HG03103 (cell line): ENCODE results near the gene ARHGAP31.
A peak's percentile ranks its signal among the peaks of the same experiment; 100 is the strongest.
"Not testable (repeated sequence)": the region's sequence is repeated elsewhere in the genome, so short reads cannot be mapped to it uniquely, and the experiment has no call there.

Experiments
- ATAC-seq: cut with Tn5 transposase; IDR thresholded peaks from one replicate; pipeline ENCODE4 v1.9.1; 2021; ENCODE audit warnings: low read depth; ENCODE audit not compliant: unreplicated experiment

ARHGAP31 gene

DNA sequence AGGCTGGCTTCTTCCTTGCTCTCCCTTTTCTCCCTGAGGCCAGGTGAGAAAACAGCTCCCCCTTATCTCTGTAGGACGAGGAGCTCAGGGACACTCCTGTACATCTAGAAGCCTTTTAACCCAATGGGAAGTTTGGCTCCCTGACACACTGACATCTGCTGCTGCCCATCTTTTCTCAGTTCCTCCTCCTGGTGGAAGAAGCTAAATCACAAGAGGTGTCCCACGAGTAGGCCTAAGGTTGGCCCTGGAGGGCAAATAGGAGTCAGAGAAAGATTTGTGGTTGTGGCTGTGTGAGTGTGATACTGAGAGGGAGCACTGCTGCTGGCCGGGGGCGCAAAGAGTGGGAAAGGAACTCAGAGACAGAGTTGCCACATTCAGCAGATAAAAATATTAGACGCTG lies 49.5 kb downstream of the ARHGAP31 start:
- peak; percentile 75 for ATAC-seq

DNA sequence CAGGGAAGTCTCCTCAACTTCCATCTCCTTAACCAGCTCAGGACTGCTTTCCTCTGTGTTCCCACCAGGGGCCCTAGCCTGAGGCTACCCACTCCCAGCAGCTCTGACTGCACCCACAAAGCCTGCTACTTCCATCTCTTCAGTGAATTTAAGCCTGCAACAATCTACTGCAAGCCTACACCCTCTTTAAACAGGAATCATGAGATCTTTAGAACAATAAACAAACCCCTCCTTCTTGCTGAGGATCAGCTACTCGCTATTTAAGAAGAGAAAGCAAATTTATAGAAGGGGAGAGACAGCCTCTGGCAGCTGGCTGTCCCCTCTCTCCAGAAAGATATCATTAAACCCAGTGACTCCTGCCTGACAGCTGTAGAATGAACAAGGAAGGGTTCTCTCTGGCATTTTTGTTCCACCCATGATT lies 51.9 kb downstream of the ARHGAP31 start:
- ATAC-seq: no peak

DNA sequence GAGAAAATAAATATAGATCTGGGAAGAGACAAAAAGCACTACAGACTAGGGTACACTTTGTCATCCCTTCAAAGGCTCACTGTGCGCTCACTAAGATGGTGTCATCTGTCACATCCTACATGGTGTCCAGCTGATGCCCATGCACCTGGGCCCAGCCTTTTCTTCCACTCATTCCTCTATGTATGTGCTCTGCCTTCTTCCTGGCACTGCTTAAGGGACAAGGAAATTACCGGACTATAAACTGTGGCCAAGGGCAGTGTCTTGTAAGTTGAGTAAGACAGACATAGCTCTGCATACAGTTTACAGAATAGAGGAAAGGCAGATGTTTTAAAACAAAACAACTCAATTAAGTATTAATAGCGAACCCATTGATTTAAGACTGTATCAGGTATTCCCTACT lies 52.9 kb downstream of the ARHGAP31 start:
- no peak for ATAC-seq

DNA sequence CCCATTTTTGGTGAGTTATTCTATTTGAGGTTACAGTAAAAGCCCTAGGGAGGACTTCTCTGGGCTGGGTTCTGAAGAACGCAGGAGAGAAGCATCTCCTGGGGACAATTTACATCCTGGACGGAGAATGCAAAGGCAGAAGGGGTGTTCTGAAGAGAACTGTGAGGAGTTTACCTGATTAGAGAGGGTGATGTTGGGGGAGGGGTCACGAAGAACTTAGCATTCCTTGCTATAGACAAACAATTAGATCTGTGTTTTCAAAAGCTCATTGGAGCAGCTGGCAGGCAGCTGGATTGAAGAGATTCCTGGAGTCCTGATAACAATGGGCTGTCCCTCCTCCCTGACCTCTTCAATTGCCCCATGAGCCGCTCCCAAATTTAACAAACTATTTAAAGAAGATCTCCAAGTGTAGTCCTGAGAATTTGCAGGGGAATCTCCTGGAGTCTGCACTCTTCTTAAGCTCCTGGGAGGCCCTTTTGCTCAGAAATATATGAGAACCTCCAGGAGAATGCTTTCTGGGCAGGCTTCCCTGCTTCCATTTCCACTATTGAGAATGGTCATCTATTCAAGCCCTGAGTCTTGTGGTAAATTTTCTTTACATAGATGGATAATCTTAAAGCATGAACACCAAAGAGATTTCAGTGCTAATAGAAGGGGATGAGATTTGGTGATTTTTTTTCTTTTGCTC lies 55.3 kb downstream of the ARHGAP31 start:
- no peak for ATAC-seq

DNA sequence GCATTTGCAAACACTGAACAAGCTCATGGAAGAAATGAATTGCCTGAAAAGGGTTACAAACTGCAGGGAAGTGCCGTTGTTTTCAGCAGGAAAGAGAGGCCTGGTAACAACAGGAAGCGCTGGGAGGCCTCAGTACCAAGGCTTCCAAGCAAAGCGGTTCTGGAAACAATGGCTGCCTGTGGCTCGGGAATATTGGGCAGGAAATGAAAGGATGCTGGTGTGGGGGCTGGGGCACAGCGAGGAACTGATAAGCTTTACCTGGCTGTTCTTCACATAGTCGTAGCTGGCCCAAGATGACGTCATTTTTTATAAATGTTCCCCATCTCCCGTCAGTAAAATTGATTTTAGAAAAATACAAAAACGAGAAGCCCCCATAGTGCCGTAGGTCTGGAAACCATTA lies 55.9 kb downstream of the ARHGAP31 start:
- no peak for ATAC-seq

DNA sequence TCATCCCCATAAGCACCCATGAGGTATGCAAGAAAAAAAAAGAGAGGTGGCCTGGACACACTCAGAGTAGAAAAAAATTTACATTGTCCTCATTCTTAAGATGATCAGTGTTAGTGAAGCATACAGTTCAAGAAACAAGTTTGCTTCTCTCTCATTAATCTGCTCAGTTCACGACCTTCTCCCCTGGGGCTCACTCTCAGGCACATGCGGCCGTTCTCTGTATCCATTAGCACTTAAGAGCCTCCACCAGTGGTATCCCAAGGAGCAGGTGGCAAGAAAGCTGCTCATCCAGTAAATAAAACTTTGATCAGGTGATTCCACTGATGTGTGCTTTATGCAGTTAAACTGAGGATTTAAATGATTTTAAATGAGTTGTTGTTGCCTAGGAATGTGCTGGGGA lies 57.4 kb downstream of the ARHGAP31 start:
- no peak for ATAC-seq

DNA sequence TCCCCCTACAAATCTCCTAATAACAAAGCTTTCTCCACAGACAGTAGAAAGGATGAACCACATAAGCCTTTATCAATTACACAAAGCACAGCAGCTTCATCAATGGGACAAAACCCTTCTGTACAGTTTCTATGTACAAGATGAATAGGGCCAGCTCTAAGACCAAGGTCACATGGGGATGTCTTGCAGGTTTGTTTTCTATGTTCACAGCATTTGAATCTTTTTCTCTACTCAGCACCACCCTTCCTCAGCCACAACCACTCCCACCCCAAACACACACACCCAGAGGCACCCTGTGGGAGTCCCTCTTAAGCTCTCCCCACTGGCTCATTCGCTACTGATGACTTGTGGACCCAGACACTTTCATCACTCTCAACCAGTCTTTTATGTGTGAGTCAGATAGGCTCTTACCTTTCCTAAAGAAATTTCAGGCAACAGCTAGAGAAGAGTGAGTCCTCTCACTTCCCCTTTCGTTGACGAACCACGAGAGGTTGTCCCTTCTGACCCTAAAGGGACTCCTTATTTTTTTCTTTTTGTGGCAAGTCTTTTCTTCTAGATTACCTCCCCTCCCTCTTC lies 57.9 kb downstream of the ARHGAP31 start:
- ATAC-seq: peak; percentile 97

DNA sequence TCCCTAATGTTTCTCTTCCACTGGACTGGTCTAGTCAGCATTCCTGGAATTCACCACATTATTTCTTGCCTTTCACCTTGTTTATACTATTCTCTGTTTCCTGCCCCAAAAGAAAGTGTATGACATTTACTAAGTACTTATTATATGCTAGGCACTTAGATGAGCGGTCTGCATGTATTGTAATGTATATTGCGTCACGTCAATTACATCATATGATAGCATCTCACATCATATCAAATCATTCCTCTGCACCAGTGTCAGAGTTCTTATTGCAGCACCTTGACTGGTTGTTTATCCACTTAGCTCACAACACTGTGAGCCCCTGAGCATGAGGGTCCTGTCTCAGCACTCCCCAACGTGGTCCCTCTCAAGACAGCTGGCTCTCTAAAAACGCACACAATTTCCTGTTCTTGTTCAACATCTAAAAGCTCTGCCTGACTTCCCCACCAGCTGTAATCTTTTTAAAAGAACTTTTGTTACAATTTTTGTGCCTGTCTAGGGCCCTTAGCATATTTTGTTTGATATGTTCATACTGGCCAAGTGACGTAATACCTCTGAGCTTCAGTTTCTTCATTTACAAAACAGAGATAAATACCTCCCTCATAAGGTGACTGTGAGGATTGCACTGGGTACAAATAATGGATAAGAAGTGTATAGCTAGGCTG lies 58.8 kb downstream of the ARHGAP31 start:
- peak; percentile 30 for ATAC-seq

DNA sequence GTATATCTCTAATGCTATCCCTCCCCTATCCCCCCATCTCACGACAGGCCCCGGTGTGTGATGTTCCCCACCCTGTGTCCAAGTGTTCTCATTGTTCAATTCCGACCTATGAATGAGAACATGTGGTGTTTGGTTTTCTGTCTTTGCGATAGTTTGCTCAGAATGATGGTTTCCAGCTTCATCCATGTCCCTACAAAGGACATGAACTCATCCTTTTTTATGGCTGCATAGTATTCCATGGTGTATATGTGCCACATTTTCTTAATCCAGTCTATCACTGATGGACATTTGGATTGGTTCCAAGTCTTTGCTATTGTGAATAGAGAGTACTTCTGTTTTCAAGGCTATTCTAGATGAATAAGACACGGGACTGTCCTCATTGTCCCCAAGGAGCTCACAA lies 61.4 kb downstream of the ARHGAP31 start:
- ATAC-seq: not testable (repeated sequence)

DNA sequence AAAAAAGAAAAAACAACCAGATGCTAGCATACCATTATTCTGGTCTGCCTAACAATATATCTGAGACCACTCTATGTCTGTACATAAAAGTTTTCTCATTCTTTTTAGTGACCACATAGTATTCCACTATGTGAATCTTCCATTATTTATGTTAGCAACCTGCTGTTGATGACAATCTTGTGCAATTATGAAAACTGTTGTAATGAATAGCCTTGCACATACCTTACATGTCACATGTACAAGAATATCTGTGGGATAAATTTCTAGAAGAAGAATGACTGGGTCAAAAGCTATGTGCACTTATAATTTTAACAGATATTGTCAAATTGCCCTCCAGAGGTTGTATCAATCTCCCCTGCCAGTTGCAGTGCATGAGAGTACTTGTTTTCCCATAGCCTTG lies 62.5 kb downstream of the ARHGAP31 start:
- ATAC-seq: no peak

DNA sequence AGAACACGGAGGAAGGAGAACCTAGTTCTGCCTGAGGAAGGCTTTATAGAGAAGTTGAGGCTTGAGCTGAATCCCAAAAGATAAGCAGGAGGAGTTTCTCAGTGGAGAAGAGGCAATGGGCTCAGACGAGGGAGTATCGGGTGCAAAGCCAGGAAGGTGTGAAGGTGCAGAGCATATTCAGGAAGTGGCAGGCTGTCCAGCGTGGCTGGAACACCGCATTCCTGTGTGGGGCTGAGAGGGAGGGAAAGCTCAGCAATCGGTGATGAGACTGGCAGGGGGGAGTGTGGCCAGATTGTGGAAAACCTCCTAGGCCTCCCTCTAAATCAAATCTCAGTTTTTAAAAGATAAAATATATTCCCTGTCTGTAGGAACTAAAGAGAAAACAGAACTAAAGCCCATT lies 63.0 kb downstream of the ARHGAP31 start:
- ATAC-seq: no peak

DNA sequence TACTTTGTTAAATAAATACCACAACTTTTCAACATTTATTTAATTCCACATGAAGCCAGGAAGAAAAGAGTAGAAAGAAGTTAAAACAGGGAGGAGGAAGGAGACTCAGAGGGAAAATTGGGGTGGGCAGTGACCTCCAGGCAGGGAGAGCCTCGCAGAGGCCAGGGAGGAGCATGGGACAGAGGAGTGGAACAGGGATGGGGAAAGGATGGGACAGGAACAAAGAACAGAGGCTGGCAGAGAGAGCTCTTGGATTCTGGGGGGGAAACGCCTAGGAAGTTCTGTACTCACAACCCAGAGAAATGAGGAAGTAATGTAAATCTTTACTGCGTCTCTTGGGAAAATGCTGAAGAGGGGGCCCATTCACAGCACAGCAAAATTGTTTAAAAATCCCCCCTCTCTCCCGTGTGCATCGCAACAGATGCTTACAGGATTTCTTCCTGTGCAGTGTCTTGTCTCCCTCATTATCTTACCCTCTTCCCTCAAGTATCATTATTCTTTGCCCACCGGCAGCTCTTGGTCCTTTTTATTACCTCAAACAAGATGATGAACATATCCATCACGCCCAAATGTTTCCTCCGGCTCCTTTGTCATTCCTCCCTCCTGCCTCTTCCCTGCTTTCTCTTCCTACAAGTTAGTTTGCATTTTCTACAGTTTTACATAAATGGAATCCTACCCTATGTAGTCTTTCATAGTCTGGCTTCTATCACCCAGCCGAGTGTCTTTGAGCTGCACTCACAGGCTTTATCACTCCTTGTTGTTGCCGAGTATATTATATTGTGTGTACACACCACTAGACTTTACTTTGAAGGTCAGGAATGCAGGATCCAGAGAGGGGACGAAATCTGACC lies 65.5 kb downstream of the ARHGAP31 start:
- ATAC-seq: peak; percentile 60

DNA sequence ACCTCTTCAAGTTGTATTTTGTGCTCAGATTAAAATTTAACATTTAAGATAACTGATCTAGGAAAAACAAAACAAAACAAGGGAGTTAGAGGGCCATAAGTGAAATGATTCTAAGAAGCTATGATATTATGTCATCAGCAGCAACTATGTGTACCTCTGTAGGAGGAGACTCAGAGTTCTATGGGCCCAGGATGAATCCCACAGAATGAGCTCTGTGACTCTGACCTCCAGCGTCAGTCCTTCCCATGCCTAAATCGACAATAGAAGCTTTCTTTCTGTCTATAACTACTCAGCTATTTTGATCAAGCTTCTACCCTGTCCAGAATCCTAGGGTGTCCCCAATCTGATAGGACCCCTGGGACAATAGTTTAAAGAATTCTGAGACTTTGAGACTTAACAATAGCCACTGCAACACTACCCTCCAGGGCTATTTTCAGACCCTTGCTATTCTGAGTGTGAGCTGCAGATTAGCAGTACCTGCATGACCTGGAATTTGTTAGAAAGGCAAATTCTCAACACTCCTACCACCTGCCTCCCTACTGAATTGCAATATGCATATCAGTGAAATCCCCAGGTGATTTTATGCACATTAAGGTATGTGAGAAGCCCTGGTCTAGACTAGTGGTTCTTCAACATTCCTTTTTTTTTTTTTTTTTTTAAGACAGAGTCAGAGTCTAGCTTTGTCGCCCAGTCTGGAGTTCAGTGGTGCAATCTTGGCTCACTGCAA lies 66.7 kb downstream of the ARHGAP31 start:
- no peak for ATAC-seq

DNA sequence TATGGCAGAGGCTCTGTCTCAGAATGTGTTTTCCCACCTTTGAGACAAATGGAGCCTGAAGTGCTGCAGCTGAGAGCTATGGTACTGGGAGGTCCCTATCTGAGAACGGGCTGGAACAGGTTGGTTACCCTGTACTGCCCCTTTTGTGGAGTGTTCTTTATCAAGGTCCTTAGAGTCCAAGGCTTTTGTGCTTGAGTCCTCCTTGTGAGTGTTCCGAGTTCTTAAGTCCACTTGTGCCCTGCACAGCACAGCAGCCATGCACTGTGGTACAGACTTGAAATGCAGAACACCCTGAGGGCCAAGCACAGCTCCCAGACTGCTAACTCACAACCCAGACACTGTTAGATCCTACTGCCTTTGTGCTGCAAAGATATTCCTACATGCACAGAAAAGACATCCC lies 67.8 kb downstream of the ARHGAP31 start:
- ATAC-seq: no peak

DNA sequence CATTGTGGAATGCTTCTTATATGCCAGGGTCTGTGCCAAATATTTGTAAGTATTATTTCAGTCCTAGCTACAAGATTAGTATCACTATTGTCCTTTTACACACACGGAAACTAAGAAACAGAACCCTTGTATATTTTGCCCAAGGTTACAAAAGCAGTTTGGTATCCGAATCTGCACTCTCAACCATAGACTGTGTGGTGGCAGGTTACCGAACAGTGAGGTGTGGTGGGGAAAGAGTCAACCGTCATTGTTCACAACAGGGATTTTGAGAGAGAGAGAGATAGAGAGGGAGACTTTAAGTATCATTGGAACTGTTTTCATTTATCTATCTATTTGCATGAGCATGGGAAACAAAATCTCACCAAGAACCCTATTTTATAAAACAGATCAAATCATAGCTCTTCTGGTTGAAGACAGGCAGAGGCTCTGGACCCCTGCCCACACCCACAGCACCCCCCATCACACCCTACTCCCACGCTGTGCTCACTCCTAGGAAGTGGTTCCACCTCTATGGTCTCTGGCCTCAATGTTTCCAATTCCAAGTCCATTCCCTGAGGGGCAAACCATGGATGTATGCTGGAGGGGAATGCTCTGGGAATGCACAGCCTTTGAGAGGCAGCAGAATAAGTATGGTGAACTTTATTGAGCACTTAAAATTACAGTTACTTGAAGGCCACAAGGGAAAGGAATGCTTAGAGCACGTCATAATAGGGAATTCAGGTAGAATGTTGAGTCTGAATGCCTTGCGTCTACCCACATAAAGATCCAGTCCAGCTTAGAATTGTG lies 69.0 kb downstream of the ARHGAP31 start:
- ATAC-seq: no peak

DNA sequence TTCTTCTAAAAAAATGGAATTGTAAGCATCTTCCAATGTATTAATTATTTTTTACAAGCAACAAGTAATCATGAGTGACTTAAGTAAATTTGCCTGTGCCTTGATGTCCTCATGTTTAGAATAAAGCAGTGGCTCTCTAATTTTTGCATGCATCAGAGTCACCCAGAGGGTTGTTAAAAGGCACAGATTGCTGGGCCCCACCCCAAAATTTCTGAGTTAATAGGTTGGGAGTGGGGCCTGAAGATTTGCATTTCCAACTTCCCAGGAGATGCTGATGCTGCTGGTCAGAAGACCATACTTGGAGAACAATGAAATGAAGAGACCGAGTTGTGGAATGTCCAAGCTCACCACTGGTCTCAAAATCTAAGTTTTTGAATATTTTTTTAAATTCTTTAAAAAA lies 70.2 kb downstream of the ARHGAP31 start:
- ATAC-seq: no peak

DNA sequence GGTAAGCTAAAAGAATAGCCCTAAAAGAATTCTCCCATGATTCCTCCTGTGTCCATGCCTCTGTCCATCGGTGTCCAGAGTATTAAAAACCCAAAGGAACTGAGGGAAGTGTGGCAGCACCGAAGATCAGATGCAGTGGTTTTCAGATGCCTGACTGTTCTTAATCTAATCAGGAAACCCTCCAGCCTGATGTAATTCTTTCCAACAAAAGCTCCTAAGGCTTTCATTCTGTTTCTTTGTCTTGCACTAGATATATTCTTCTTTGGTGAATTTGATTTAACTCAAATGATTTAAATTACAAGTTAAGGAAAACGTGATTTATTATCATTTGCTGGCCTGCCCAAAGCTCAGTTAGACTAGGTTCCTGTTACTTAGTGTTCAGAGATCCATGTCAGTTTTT lies 71.2 kb downstream of the ARHGAP31 start:
- no peak for ATAC-seq

DNA sequence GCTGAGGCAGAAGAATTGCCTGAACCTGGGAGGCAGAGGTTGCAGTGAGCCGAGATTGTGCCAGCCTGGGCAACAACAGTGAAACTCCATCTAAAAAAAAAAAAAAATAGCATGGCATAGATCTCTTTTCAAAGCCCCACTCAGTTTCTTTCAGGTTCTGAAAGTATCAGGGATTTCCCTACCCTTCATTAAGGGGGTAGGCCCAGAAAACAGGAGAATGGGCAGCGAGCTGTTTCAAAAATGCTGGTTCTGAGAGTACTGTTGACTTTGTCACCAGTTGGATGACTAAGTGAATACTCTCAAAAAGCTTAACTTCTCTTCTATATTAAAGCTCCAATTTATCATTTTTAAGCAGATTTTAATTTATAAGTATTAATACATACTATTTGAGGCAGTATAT lies 72.8 kb downstream of the ARHGAP31 start:
- ATAC-seq: no peak

DNA sequence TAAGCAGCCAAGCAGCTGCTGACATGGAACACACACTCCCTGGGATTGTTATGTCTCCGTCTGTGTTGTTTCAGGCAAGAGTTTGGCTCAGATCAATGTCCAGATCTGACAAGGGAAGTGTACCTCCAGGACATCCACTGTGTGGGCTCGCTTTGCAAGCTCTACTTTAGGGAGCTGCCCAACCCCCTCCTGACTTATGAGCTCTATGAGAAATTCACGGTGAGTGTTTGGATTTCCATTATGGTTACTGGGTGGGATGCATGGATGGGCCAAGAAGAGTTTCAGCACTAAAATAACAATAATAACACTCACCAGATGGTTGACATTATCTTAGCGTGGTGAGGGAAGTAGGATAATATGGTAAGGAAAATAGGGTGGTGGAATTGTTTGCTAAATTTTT lies 74.1 kb downstream of the ARHGAP31 start:
- no peak for ATAC-seq

DNA sequence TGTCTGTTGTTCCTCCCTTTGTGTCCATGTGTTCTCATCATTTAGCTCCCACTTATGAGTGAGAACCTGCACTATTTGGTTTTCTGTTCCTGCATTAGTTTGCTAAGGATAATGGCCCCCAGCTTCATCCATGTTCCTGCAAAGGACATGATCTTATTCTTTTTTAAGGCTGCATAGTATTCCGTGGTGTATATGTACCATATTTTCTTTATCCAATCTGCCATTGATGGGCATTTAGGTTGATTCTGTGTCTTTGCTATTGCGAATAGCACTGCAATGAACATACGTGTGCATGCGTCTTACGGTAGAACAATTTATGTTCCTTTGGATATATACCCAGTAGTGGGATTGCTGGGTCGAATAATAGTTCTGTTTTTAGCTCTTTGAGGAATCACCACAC lies 77.6 kb downstream of the ARHGAP31 start:
- not testable (repeated sequence) for ATAC-seq
